ENCODE data around the gene OLAH.
"Not testable (repeated sequence)": the region's sequence is repeated elsewhere in the genome, so short reads cannot be mapped to it uniquely, and the experiment has no call there.

OLAH gene

DNA sequence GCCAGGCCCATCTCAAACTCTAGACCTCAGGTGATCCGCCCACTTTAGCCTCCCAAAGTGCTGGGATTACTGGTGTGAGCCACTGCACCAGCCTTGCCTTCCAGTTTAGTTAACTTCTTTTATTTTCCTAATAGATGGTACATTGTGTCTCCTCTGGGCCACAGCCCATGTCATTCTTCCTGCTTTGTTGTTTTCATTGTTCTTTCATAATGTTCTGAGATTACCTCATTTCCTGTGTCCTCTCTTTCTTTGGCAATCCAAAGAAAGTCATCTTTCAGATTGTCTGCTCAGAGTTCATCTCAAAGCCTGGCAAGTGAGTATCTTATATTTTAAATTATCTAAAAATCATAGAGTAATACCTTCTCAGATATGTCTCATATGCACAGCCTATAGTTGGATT is at the start of gene OLAH:
OLAH (plus strand) TSS at position 270 of the 400 bp plus-strand sequence. CDS start 3,346 bp downstream, outside the sequence.
- H3K4me3 ChIP-seq (ENCODE audit: low read length) = no peak within 1 kb of the TSS
- TF ChIP-seq CTCF (conservative IDR thresholded peaks at IDR 0.05; ENCODE audit: low read length) = no peak
- peak; percentile 11 for DNase-seq (ENCODE audit: low read depth)

GRCh38 chr10:14995964-14996565 is 47.7 kb upstream of the OLAH start:
- no peak for TF ChIP-seq CTCF (conservative IDR thresholded peaks at IDR 0.05; ENCODE audit: low read length)
- no peak overlapping the region for H3K4me3 ChIP-seq (ENCODE audit: low read length)
- DNase-seq (ENCODE audit: low read depth) = no peak

DNA sequence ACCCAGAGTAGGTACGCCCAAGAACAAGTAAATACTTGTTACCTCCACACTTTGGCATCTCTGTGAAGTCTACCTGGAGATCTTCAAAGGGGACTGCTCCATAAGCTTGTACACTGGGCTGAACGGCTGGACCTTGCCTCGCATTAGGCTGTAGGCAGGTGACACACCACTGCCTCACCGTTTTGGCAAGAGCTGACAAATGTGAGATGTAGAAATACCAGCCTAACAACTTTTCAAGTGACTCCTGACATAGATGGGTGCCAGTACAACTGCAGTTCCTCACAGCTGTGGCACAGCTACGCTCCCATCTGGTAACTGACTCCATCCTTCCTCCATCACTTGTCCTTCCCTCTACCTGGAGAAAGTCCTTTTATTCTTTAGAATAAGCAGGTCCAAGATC is 30.2 kb upstream of the OLAH start:
- H3K4me3 ChIP-seq (ENCODE audit: low read length); DNase-seq (ENCODE audit: low read depth): not testable (repeated sequence)

- no peak overlapping the region for H3K4me3 ChIP-seq (ENCODE audit: low read length)
- DNase-seq (ENCODE audit: low read depth) = no peak
- TF ChIP-seq CTCF (conservative IDR thresholded peaks at IDR 0.05; ENCODE audit: low read length) = no peak
Observed at GRCh38 chr10:15015451-15015850, 28.3 kb upstream of the OLAH start.

DNA sequence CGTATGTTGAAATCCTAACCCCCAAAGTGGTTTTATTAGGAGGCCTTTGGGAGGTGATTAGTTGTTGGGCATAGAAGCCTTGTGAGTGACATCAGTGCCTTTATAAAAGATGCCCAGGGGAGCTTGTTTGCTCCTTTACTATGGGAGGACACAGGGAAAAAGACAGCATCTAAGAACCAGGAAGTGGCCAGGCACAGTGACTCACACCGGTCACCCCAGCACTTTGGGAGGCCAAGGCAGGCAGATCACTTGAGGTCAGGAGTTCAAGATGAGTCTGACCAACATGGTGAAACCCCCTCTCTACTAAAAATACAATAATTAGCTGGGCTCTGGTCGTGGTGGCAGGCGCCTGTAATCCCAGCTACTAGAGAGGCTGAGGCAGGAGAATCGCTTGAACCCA is 22.8 kb upstream of the OLAH start:
- not testable (repeated sequence) for H3K4me3 ChIP-seq (ENCODE audit: low read length); DNase-seq (ENCODE audit: low read depth)

DNA sequence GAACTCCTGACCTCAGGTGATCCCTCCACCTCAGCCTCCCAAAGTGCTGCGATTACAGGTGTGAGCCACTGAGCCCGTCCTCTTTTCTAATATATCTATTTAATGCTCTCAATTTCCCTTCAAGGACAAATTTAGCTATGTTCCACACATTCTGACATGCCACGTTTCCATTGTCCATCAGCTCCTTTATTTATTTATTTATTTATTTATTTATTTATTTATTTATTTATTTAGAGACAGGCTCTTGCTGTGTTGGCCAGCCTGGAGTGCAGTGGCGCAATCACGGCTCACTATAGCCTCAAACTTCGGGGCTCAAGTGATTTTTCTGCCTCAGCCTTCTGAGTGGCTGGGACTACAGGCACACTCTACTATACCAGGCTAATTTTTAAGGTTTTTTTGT is 20.7 kb upstream of the OLAH start:
- not testable (repeated sequence) for DNase-seq (ENCODE audit: low read depth); H3K4me3 ChIP-seq (ENCODE audit: low read length)

- not testable (repeated sequence) for H3K4me3 ChIP-seq (ENCODE audit: low read length); DNase-seq (ENCODE audit: low read depth)
Observed at GRCh38 chr10:15024017-15025004, 19.4 kb upstream of the OLAH start.

- not testable (repeated sequence) for H3K4me3 ChIP-seq (ENCODE audit: low read length); DNase-seq (ENCODE audit: low read depth)
Observed at GRCh38 chr10:15025040-15025439, 18.7 kb upstream of the OLAH start.

DNA sequence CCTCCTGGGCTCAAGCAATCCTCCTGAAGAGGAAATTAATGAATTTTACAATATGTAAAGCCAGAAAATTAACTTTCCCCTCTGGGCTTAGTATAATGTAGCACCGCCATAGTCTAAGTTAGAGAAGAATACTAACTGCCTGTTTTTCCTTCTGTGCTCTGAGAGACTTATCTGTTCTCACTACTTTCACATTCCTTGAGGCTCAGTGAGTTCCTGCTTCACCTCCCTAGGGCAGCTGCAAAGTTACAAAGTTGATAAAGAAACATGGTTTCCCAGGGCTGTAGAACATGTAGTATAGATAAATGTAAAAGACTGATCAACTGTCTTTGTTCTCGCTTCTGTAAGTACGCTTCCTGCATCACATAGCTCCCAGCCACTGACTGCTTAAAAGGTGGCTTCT is 16.0 kb upstream of the OLAH start:
- TF ChIP-seq CTCF (conservative IDR thresholded peaks at IDR 0.05; ENCODE audit: low read length) = no peak
- no peak for DNase-seq (ENCODE audit: low read depth)
- H3K4me3 ChIP-seq (ENCODE audit: low read length) = no peak overlapping the region

Measured in AG10803 (cell line).